ENCODE data around the gene KIAA2012. TPM values are rescaled to one million over a fixed set of nuclear protein-coding genes. Genes with fewer than 3 reads are reported as not detected.

Gene KIAA2012
- total and polyA plus RNA-seq, 4 donors: under 0.01 to 0.61 (median 0.42) TPM

- WGBS: 97% methylated on average over 2 of the region's 2 CpGs
- Histone ChIP-seq H3K4me3 (ENCODE audit: low read depth in 1 of 3, low read length in 3 of 3) (no peak overlapping the region), H3K9me3 (ENCODE audit: control insufficient read depth in 4 of 4, low read length in 3 of 4) (no peaks in the 10 kb centered on the region), H3K27me3 (ENCODE audit: control insufficient read depth in 4 of 4, insufficient read depth in 4 of 4, low read length in 3 of 4) (no peaks in the 10 kb centered on the region), H3K9ac (ENCODE audit: low read depth in 1 of 2, low read length in 2 of 2) (no peak overlapping the region), H3K27ac (ENCODE audit: low read depth in 1 of 2, low read length in 2 of 2) (no peak overlapping the region), H3K4me1 (ENCODE audit: control insufficient read depth in 4 of 4, insufficient read depth in 4 of 4, low read length in 3 of 4) (no peaks in the 10 kb centered on the region), H3K36me3 (ENCODE audit: control insufficient read depth in 4 of 4, insufficient read depth in 3 of 4, low read depth in 1 of 4, low read length in 3 of 4) (peaks cover 10 to 16% (median 14%) of the 10 kb centered on the region in 4 donors)
- TF ChIP-seq FOXA2 (IDR thresholded peaks at IDR 0.05) (no peak), MAX (IDR thresholded peaks at IDR 0.05) (no peak), RXRA (IDR thresholded peaks at IDR 0.05) (no peak), FOXA1 (IDR thresholded peaks at IDR 0.05) (no peak)
- no peak for DNase-seq (ENCODE audit: low spot score)
These were observed 131.8 kb downstream of the KIAA2012 start for GRCh38 chr2:202204855-202205254.

GRCh38 chr2:202208526-202208925 is 135.5 kb downstream of the KIAA2012 start:
- peaks cover 4 to 24% (median 18%) of the 10 kb centered on the region in 4 donors for H3K36me3 ChIP-seq (ENCODE audit: control insufficient read depth in 4 of 4, insufficient read depth in 3 of 4, low read depth in 1 of 4, low read length in 3 of 4)
- no peak overlapping the region for H3K9ac ChIP-seq (ENCODE audit: low read depth in 1 of 2, low read length in 2 of 2)

More at GRCh38 chr2:202208526-202208925, 135.5 kb downstream of the KIAA2012 start:
- Histone ChIP-seq H3K27ac (ENCODE audit: low read depth in 1 of 2, low read length in 2 of 2) (no peak overlapping the region), H3K9me3 (ENCODE audit: control insufficient read depth in 4 of 4, low read length in 3 of 4) (no peaks in the 10 kb centered on the region), H3K27me3 (ENCODE audit: control insufficient read depth in 4 of 4, insufficient read depth in 4 of 4, low read length in 3 of 4) (no peaks in the 10 kb centered on the region), H3K4me1 (ENCODE audit: control insufficient read depth in 4 of 4, insufficient read depth in 4 of 4, low read length in 3 of 4) (no peaks in the 10 kb centered on the region), H3K4me3 (ENCODE audit: low read depth in 1 of 3, low read length in 3 of 3) (no peak overlapping the region)
- DNase-seq (ENCODE audit: low spot score): no peak
- no peak for TF ChIP-seq CTCF (IDR thresholded peaks at IDR 0.05; ENCODE audit: low read depth, low read length, missing input control)
- TF ChIP-seq EGR1 (IDR thresholded peaks at IDR 0.05; ENCODE audit: low read depth in 2 of 2): no peak
- TF ChIP-seq ATF3 (IDR thresholded peaks at IDR 0.05): no peak
- TF ChIP-seq FOXA2 (IDR thresholded peaks at IDR 0.05): no peak
- no peak for TF ChIP-seq NR2F2 (IDR thresholded peaks at IDR 0.05)
- TF ChIP-seq JUND (IDR thresholded peaks at IDR 0.05): no peak
- TF ChIP-seq RAD21 (IDR thresholded peaks at IDR 0.05): no peak
- TF ChIP-seq GABPA (IDR thresholded peaks at IDR 0.05 in 1 of 2, conservative IDR thresholded peaks at IDR 0.05 in 1 of 2): no peak
- TF ChIP-seq YY1 (IDR thresholded peaks at IDR 0.05): no peak
- TF ChIP-seq SP1 (IDR thresholded peaks at IDR 0.05): no peak
- TF ChIP-seq RXRA (IDR thresholded peaks at IDR 0.05): no peak
- no peak for TF ChIP-seq FOXA1 (IDR thresholded peaks at IDR 0.05)
- TF ChIP-seq ZBTB33 (IDR thresholded peaks at IDR 0.05): no peak
- no peak for TF ChIP-seq MAX (IDR thresholded peaks at IDR 0.05)
- TF ChIP-seq HNF4A (conservative IDR thresholded peaks at IDR 0.05): no peak
